Mesenchymal stem cell (in vitro differentiated cells and primary cell): ENCODE measurements around the gene WDR18.

Source experiments
- DNase-seq: peaks from one replicate; pipeline ENCODE4 v3.0.0-alpha.2; 2013
- H2AFZ ChIP-seq: one replicate; pipeline ENCODE4 v1.6.1; 2013; ENCODE audit warnings: low read depth, mild to moderate bottlenecking, control low read depth, inconsistent platforms, low read length, moderate library complexity
- H2AK5ac ChIP-seq: 2 replicates; pipeline ENCODE4 v1.6.1; 2013; ENCODE audit warnings: low read length, moderate library complexity, mild to moderate bottlenecking, inconsistent platforms; ENCODE audit not compliant: severe bottlenecking
- H2BK120ac ChIP-seq: one replicate; pipeline ENCODE4 v1.6.1; 2013; ENCODE audit warnings: low read depth, mild to moderate bottlenecking, inconsistent platforms, low read length, moderate library complexity
- H2BK12ac ChIP-seq, 2 experiments: one replicate each; pipeline ENCODE4 v1.6.1; 2013; ENCODE audit warnings: inconsistent platforms in 2 of 2, low read length in 2 of 2, mild to moderate bottlenecking in 2 of 2, moderate library complexity in 2 of 2, control low read depth in 1 of 2
- H2BK15ac ChIP-seq: one replicate; pipeline ENCODE4 v1.6.1; 2013; ENCODE audit warnings: mild to moderate bottlenecking, low read depth, inconsistent platforms; ENCODE audit not compliant: poor library complexity, severe bottlenecking
- H2BK5ac ChIP-seq: 2 replicates; pipeline ENCODE4 v1.6.1; 2013; ENCODE audit warnings: low read depth, mild to moderate bottlenecking, low read length, control low read depth, inconsistent platforms; ENCODE audit not compliant: poor library complexity, severe bottlenecking
- H3K14ac ChIP-seq, 2 experiments: one replicate each; pipeline ENCODE4 v1.6.1; 2013; ENCODE audit warnings: inconsistent platforms in 2 of 2, low read length in 2 of 2, control low read depth in 1 of 2, mild to moderate bottlenecking in 1 of 2, moderate library complexity in 1 of 2
- H3K18ac ChIP-seq, 2 experiments: one replicate each; pipeline ENCODE4 v1.6.1; 2013; ENCODE audit warnings: inconsistent platforms in 2 of 2, low read length in 2 of 2, control low read depth in 1 of 2, low read depth in 1 of 2, mild to moderate bottlenecking in 1 of 2
- H3K23ac ChIP-seq, 2 experiments: one replicate each; pipeline ENCODE4 v1.6.1; 2013; ENCODE audit warnings: inconsistent platforms in 2 of 2, low read length in 2 of 2, mild to moderate bottlenecking in 2 of 2, moderate library complexity in 2 of 2, control low read depth in 1 of 2
- H3K27ac ChIP-seq: 2 replicates; pipeline ENCODE4 v1.5.1; 2013; ENCODE audit warnings: mild to moderate bottlenecking, moderate library complexity, low read length, control low read depth, inconsistent platforms; ENCODE audit not compliant: poor library complexity, severe bottlenecking
- H3K27me3 ChIP-seq, 2 experiments: 2 replicates each; pipeline versions ENCODE4 v1.6.1 to v1.7.0; 2013; ENCODE audit warnings: low read length in 2 of 2, mild to moderate bottlenecking in 2 of 2, moderate library complexity in 2 of 2, control low read depth in 1 of 2, inconsistent platforms in 1 of 2; ENCODE audit not compliant: control insufficient read depth in 1 of 2, insufficient read depth in 1 of 2
- H3K36me3 ChIP-seq, 2 experiments: 2 replicates each; pipeline versions ENCODE4 v1.6.1 to v1.7.0; 2013; ENCODE audit warnings: low read length in 2 of 2, control low read depth in 1 of 2, inconsistent platforms in 1 of 2, low read depth in 1 of 2, mild to moderate bottlenecking in 1 of 2; ENCODE audit not compliant: insufficient read depth in 2 of 2, control insufficient read depth in 1 of 2
- H3K4ac ChIP-seq, 2 experiments: one replicate each; pipeline ENCODE4 v1.6.1; 2013; ENCODE audit warnings: inconsistent platforms in 2 of 2, low read length in 2 of 2, mild to moderate bottlenecking in 2 of 2, moderate library complexity in 2 of 2, control low read depth in 1 of 2, low read depth in 1 of 2
- H3K4me1 ChIP-seq: 2 replicates; pipeline ENCODE4 v1.6.1; 2013; ENCODE audit warnings: low read depth, low read length, control low read depth; ENCODE audit not compliant: control insufficient read depth, insufficient read depth
- H3K4me2 ChIP-seq: 2 replicates; pipeline ENCODE4 v1.6.1; 2013; ENCODE audit warnings: low read length, mild to moderate bottlenecking, inconsistent platforms; ENCODE audit not compliant: poor library complexity, severe bottlenecking
- H3K4me3 ChIP-seq, 2 experiments: 2 replicates each; pipeline versions ENCODE4 v1.5.1 to v1.7.0; 2013; ENCODE audit warnings: low read length in 2 of 2, mild to moderate bottlenecking in 2 of 2, control low read depth in 1 of 2, low read depth in 1 of 2; ENCODE audit not compliant: insufficient read depth in 1 of 2
- H3K79me1 ChIP-seq: replicated peaks from 2 replicates; pipeline ENCODE4 v1.6.1; 2013; ENCODE audit warnings: mild to moderate bottlenecking, control low read depth, low read length, inconsistent platforms; ENCODE audit not compliant: poor library complexity, severe bottlenecking
- H3K9ac ChIP-seq: 2 replicates; pipeline ENCODE4 v1.7.0; 2013; ENCODE audit warnings: mild to moderate bottlenecking, low read length, moderate library complexity
- H3K9me3 ChIP-seq: 2 replicates; pipeline ENCODE4 v1.7.0; 2013; ENCODE audit warnings: mild to moderate bottlenecking, low read length; ENCODE audit not compliant: control insufficient read depth
- H4K8ac ChIP-seq: one replicate; pipeline ENCODE4 v1.6.1; 2013; ENCODE audit warnings: inconsistent platforms, mild to moderate bottlenecking, low read length, moderate library complexity
- H4K91ac ChIP-seq: one replicate; pipeline ENCODE4 v1.6.1; 2013; ENCODE audit warnings: mild to moderate bottlenecking, low read length, inconsistent platforms
- WGBS: methylation state at CpG from one replicate; pipeline ENCODE4 v1.1.7; 2013; ENCODE audit warnings: mixed read lengths; 5-methylcytosine and 5-hydroxymethylcytosine counted together

Gene WDR18

GRCh38 chr19:1039646-1040475 is 55.7 kb downstream of the WDR18 start, which contains the start of gene ABCA7:
ABCA7 (plus strand) TSS chr19:1040107; CDS start chr19:1041362, 1,255 bp downstream.
- H2BK15ac ChIP-seq = peak within 1 kb of the TSS; percentile 74
- H3K27me3 ChIP-seq = no peaks in the 10 kb centered on the region
- H2BK5ac ChIP-seq = no peak within 1 kb of the TSS
- H3K36me3 ChIP-seq = peaks cover 26 to 70% of the 10 kb centered on the region in 2 experiments
- peak within 1 kb of the TSS in 1 of 2 experiments; percentile 49 for H2BK12ac ChIP-seq
- peak within 1 kb of the TSS in 1 of 2 experiments; percentile 49 for H3K23ac ChIP-seq
- H3K18ac ChIP-seq = peak within 1 kb of the TSS in 1 of 2 experiments; percentile 34
- no peak within 1 kb of the TSS for H2AFZ ChIP-seq
- DNase-seq = peak; percentile 96
- no peaks in the 10 kb centered on the region for H3K9me3 ChIP-seq
- H3K4me2 ChIP-seq = peak within 1 kb of the TSS; percentile 88
- H2AK5ac ChIP-seq = peak within 1 kb of the TSS; percentile 31
- peaks cover 6% of the 10 kb centered on the region for H3K79me1 ChIP-seq
- H4K91ac ChIP-seq = no peak within 1 kb of the TSS
- H3K4ac ChIP-seq = peak within 1 kb of the TSS in 1 of 2 experiments; percentile 62
- H2BK120ac ChIP-seq = no peak within 1 kb of the TSS
- peak within 1 kb of the TSS; percentile 68 for H3K27ac ChIP-seq
- H3K4me1 ChIP-seq = peaks cover 44% of the 10 kb centered on the region
- H3K9ac ChIP-seq = peak within 1 kb of the TSS; percentile 80
- H4K8ac ChIP-seq = peak within 1 kb of the TSS; percentile 66
- H3K4me3 ChIP-seq = peak within 1 kb of the TSS; percentile 55 to 86
- 5% methylated on average over 51 of the region's 56 CpGs for WGBS
- no peak within 1 kb of the TSS for H3K14ac ChIP-seq

DNA sequence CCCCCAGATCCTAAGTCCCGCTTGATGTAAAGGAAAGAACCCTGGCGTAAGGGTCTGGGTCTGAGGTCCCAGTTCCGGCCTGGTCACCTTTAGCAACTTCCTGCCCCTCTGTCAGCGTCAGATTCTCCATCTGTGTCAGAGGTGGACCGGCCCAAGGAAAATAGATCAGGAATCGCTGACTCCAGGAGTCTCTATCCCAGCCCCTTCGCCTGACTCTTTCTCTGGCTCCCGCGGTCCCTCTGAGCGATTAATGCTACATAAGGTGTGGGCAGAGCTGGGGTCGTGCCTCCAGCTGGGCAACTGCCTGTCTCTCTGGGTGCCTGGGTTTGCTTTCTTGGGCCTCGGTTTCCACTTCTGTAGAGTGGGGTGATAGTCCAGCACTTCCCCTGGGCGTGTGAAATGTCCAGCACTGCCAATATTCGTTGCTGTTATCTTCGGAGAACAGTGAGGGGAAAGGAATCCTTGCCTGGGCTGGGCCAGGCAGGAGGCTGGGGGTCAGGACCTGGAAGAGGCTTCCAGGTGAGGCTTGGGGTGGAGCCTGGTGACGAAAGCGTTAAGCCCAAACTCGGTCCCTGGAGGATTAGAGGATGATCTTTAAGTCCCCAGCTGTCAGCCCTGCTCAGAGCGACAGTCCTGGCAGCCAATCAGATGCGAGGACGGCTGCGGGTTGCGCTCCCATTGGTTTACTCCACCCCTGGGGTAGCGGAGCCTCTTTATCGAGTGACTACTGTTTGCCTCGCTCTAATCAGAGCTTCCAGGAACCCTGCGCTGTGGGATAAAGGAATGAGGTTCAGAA is 56.5 kb downstream of the WDR18 start:
- H4K91ac ChIP-seq = no peak overlapping the region
- 7% methylated on average over 27 of the region's 27 CpGs for WGBS

DNA sequence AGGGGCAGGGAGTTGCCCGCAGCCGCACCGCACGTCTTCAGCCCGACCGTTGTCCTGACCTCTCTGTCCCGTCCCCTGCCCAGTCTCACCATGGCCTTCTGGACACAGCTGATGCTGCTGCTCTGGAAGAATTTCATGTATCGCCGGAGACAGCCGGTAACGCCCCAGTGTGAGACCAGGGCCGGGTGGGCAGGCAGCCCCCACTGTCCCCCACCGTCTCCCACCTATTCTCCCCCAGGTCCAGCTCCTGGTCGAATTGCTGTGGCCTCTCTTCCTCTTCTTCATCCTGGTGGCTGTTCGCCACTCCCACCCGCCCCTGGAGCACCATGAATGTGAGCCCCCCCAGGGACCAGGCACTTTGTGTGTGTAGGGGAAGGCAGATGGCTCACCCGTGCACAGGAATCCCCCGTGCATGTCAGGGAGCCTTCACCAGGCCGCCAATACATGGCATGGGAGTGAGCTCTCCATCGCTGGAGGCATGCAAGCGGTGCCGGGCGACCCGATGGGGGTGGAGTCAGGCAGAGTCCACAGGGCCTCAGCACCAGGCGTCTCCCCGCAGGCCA is 57.2 kb downstream of the WDR18 start:
- 62% methylated on average over 26 of the region's 26 CpGs for WGBS
- H4K91ac ChIP-seq = no peak overlapping the region

More for the DNA sequence above, 56.5 kb downstream of the WDR18 start:
- Histone ChIP-seq H3K27me3 (no peaks in the 10 kb centered on the region), H3K4ac (no peak overlapping the region), H2BK15ac (no peak overlapping the region), H3K4me3 (peak overlapping the region; percentile 55 to 86), H2BK12ac (peak overlapping the region; percentile 18 to 42), H4K8ac (peak overlapping the region; percentile 66), H2AFZ (peak overlapping the region; percentile 80), H2BK120ac (no peak overlapping the region), H3K9me3 (no peaks in the 10 kb centered on the region), H3K9ac (peak overlapping the region; percentile 80), H3K23ac (peak overlapping the region in 1 of 2 experiments; percentile 49), H3K36me3 (peaks cover 24 to 67% of the 10 kb centered on the region in 2 experiments), H3K14ac (peak overlapping the region in 1 of 2 experiments; percentile 56), H3K4me2 (peak overlapping the region; percentile 88), H3K79me1 (peaks cover 6% of the 10 kb centered on the region), H3K18ac (peak overlapping the region in 1 of 2 experiments; percentile 34), H2AK5ac (no peak overlapping the region), H2BK5ac (no peak overlapping the region), H3K4me1 (peaks cover 40% of the 10 kb centered on the region), H3K27ac (peak overlapping the region; percentile 68)
- DNase-seq = peak; percentile 95

More for the DNA sequence above, 57.2 kb downstream of the WDR18 start:
- Histone ChIP-seq H3K4me1 (peaks cover 37% of the 10 kb centered on the region), H3K23ac (no peak overlapping the region), H3K27ac (no peak overlapping the region), H3K36me3 (peaks cover 19 to 66% of the 10 kb centered on the region in 2 experiments), H2AK5ac (no peak overlapping the region), H3K4ac (peak overlapping the region in 1 of 2 experiments; percentile 13), H2BK5ac (no peak overlapping the region), H3K27me3 (no peaks in the 10 kb centered on the region), H2BK15ac (no peak overlapping the region), H3K9me3 (no peaks in the 10 kb centered on the region), H3K18ac (peak overlapping the region in 1 of 2 experiments; percentile 22), H2BK120ac (no peak overlapping the region), H2AFZ (peak overlapping the region; percentile 80), H3K9ac (peak overlapping the region; percentile 51), H3K4me2 (peak overlapping the region; percentile 88), H3K14ac (peak overlapping the region in 1 of 2 experiments; percentile 56), H4K8ac (no peak overlapping the region), H2BK12ac (peak overlapping the region; percentile 15 to 18), H3K79me1 (peaks cover 3% of the 10 kb centered on the region), H3K4me3 (peak overlapping the region; percentile 38 to 86)
- no peak for DNase-seq
